Breast epithelium (tissue), 4 donors: Measurements from ENCODE around the gene TMEM238. TPM values are rescaled to one million over a fixed set of nuclear protein-coding genes. Genes with fewer than 3 reads are reported as not detected.

Experiments
- DNase-seq, 2 donors: peaks; one replicate each; pipeline ENCODE4 v3.0.0-alpha.2; 2019; ENCODE audit warnings: low spot score in 2 of 2
- H3K27ac ChIP-seq, 2 donors: fragments of 200-600 bp; sonication (generic) in 1 of 2; one replicate each; pipeline ENCODE4 v1.5.1; 2016 to 2019; ENCODE audit warnings: mild to moderate bottlenecking in 1 of 2
- H3K27me3 ChIP-seq, 2 donors: fragments of 200-600 bp; sonication (generic) in 1 of 2; one replicate each; pipeline versions ENCODE4 v1.5.1 to v1.6.0; 2017 to 2019; ENCODE audit warnings: control low read depth in 1 of 2, mild to moderate bottlenecking in 1 of 2
- H3K36me3 ChIP-seq: fragments of 200-600 bp; one replicate; pipeline ENCODE4 v1.5.1; 2019
- H3K4me1 ChIP-seq, 2 donors: fragments of 200-600 bp; sonication (generic); one replicate each; pipeline ENCODE4 v1.5.1; 2016 to 2019; ENCODE audit warnings: control low read depth in 1 of 2
- H3K4me3 ChIP-seq, 3 donors: fragments of 200-600 bp; sonication (generic); 1 replicate in 2 of 3; 2 replicates in 1 of 3; pipeline ENCODE4 v1.5.1; 2016 to 2019; ENCODE audit warnings: mild to moderate bottlenecking in 3 of 3, moderate library complexity in 2 of 3
- H3K9me3 ChIP-seq, 2 donors: fragments of 200-600 bp; sonication (generic) in 1 of 2; one replicate each; pipeline ENCODE4 v1.5.1; 2016 to 2019; ENCODE audit warnings: control low read depth in 1 of 2
- CTCF ChIP-seq, 3 donors: fragments of 450-650 bp; IDR thresholded peaks; one replicate each; pipeline ENCODE4 v1.5.1; 2016 to 2017; ENCODE audit warnings: antibody characterized with exemption in 3 of 3, mild to moderate bottlenecking in 3 of 3, moderate library complexity in 3 of 3
- POLR2A ChIP-seq: fragments of 450-650 bp; IDR thresholded peaks from one replicate; pipeline ENCODE4 v1.6.1; 2016; ENCODE audit warnings: antibody characterized with exemption, mild to moderate bottlenecking, moderate library complexity
- POLR2AphosphoS5 ChIP-seq, 3 donors: sonication (generic); formaldehyde crosslinking; IDR thresholded peaks; one replicate each; pipeline ENCODE4 v1.6.1; 2017; ENCODE audit warnings: antibody characterized with exemption in 3 of 3
- intact Hi-C: fragments of 100-400 bp; cut with DNase I; formaldehyde crosslinking; loops from one replicate; pipeline ENCODE4 v1.15.1; 2023; ENCODE audit warnings: low total_unique reads
- total RNA-seq, 3 donors: library from RNA; depleted of rRNA; stranded (reverse); fragments of >200 nt; gene quantifications; one replicate each; pipeline ENCODE4 v1.1.0, GENCODE V29; 2016

TMEM238 gene
- total RNA-seq, 3 donors from 2014 or later: 4.5 to 12.7 (median 9.8) TPM

GRCh38 chr19:55369653-55370304 lies 14.3 kb downstream of the TMEM238 start:
- peaks cover 16 to 62% of the 10 kb centered on the region in 2 donors for H3K27me3 ChIP-seq
- TF ChIP-seq CTCF (IDR thresholded peaks at IDR 0.05) (no peak), POLR2A (no peak), POLR2AphosphoS5 (IDR thresholded peaks at IDR 0.05) (no peak)
- intact Hi-C loops: no loop called here
- peak overlapping the region in 1 of 2 donors; percentile 2 for H3K27ac ChIP-seq
- DNase-seq: no peak
- H3K36me3 ChIP-seq: no peaks in the 10 kb centered on the region
- no peaks in the 10 kb centered on the region for H3K9me3 ChIP-seq
- peaks cover 4 to 6% of the 10 kb centered on the region in 2 donors for H3K4me1 ChIP-seq
- H3K4me3 ChIP-seq: peak overlapping the region; percentile 9 to 64 (median 45)

GRCh38 chr19:55368701-55369563 lies 15.2 kb downstream of the TMEM238 start:
- Histone ChIP-seq H3K27me3 (peaks cover 16 to 59% of the 10 kb centered on the region in 2 donors), H3K9me3 (no peaks in the 10 kb centered on the region), H3K4me3 (peak overlapping the region in 2 of 3 donors; percentile 45 to 64), H3K36me3 (no peaks in the 10 kb centered on the region), H3K4me1 (peaks cover 4 to 6% of the 10 kb centered on the region in 2 donors), H3K27ac (peak overlapping the region in 1 of 2 donors; percentile 2)
- intact Hi-C loops: no loop called here
- no peak for TF ChIP-seq CTCF (IDR thresholded peaks at IDR 0.05)
- TF ChIP-seq POLR2AphosphoS5 (IDR thresholded peaks at IDR 0.05): no peak
- TF ChIP-seq POLR2A: no peak
- no peak for DNase-seq

- Histone ChIP-seq H3K9me3 (no peaks in the 10 kb centered on the region), H3K27ac (no peak overlapping the region), H3K4me1 (peaks cover 4 to 6% of the 10 kb centered on the region in 2 donors), H3K36me3 (no peaks in the 10 kb centered on the region), H3K27me3 (peaks cover 16 to 51% of the 10 kb centered on the region in 2 donors), H3K4me3 (no peak overlapping the region)
- DNase-seq: no peak
- no peak for TF ChIP-seq POLR2AphosphoS5 (IDR thresholded peaks at IDR 0.05)
- no peak for TF ChIP-seq POLR2A
- TF ChIP-seq CTCF (IDR thresholded peaks at IDR 0.05): no peak
- intact Hi-C loops: no loop called here
Observed at GRCh38 chr19:55368106-55368505, 16.0 kb downstream of the TMEM238 start.

- Histone ChIP-seq H3K4me3 (no peak overlapping the region), H3K4me1 (peaks cover 4 to 6% of the 10 kb centered on the region in 2 donors), H3K9me3 (no peaks in the 10 kb centered on the region), H3K27me3 (peaks cover 16 to 38% of the 10 kb centered on the region in 2 donors), H3K27ac (no peak overlapping the region), H3K36me3 (no peaks in the 10 kb centered on the region)
- DNase-seq: no peak
- no peak for TF ChIP-seq POLR2A
- no peak for TF ChIP-seq CTCF (IDR thresholded peaks at IDR 0.05)
- intact Hi-C loops: no loop called here
Observed at GRCh38 chr19:55366790-55367189, 17.3 kb downstream of the TMEM238 start.

GRCh38 chr19:55365964-55366363 lies 18.1 kb downstream of the TMEM238 start:
- TF ChIP-seq POLR2AphosphoS5 (IDR thresholded peaks at IDR 0.05): no peak
- no peak for TF ChIP-seq CTCF (IDR thresholded peaks at IDR 0.05)
- no peak for TF ChIP-seq POLR2A
- H3K27me3 ChIP-seq: peaks cover 16 to 30% of the 10 kb centered on the region in 2 donors

More at GRCh38 chr19:55365964-55366363, 18.1 kb downstream of the TMEM238 start:
- no peak overlapping the region for H3K27ac ChIP-seq
- DNase-seq: no peak
- H3K36me3 ChIP-seq: no peaks in the 10 kb centered on the region
- intact Hi-C loops: no loop called here
- no peaks in the 10 kb centered on the region for H3K9me3 ChIP-seq
- H3K4me3 ChIP-seq: no peak overlapping the region
- peaks cover 4 to 6% of the 10 kb centered on the region in 2 donors for H3K4me1 ChIP-seq
